Upper lobe of right lung (tissue), 1 donor: ENCODE data around the gene STYK1. TPM values are rescaled to one million over a fixed set of nuclear protein-coding genes. Genes with fewer than 3 reads are reported as not detected.
A peak's percentile ranks its signal among the peaks of the same experiment; 100 is the strongest.
"Not testable (repeated sequence)": the region's sequence is repeated elsewhere in the genome, so short reads cannot be mapped to it uniquely, and the experiment has no call there.

Experiments used
- ATAC-seq: fragments of 200-7000 bp; cut with Tn5 transposase; one replicate; pipeline ENCODE4 v1.9.1; 2020; ENCODE audit warnings: mild to moderate bottlenecking, moderate library complexity
- DNase-seq: peaks from one replicate; pipeline ENCODE4 v3.0.0-alpha.2; 2020
- H3K27ac ChIP-seq: fragments of 200-600 bp; one replicate; pipeline ENCODE4 v1.8.0; 2022
- H3K27me3 ChIP-seq: fragments of 200-600 bp; one replicate; pipeline ENCODE4 v1.8.0; 2022; ENCODE audit warnings: mild to moderate bottlenecking
- H3K36me3 ChIP-seq: fragments of 200-600 bp; one replicate; pipeline ENCODE4 v1.8.0; 2022
- H3K4me1 ChIP-seq: fragments of 200-600 bp; one replicate; pipeline ENCODE4 v1.8.0; 2022
- H3K4me3 ChIP-seq: fragments of 200-600 bp; one replicate; pipeline ENCODE4 v1.8.0; 2022; ENCODE audit warnings: mild to moderate bottlenecking
- H3K9me3 ChIP-seq: fragments of 200-600 bp; one replicate; pipeline ENCODE4 v1.8.0; 2022
- intact Hi-C: fragments of 100-400 bp; cut with DNase I; formaldehyde crosslinking; loops from one replicate; pipeline ENCODE4 v1.11.0; 2022
- total RNA-seq: library from RNA; stranded (reverse); fragmentation: NEBNext Ultra II Directional; extraction: Animal tissue kit (Norgen Biotek cat#: 25700); gene quantifications from one replicate; pipeline ENCODE4 v1.2.1, GENCODE V29; 2021
- TF ChIP-seq, protein P1 (sequence below): fragments of 200-600 bp; IDR thresholded peaks from one replicate; pipeline ENCODE4 v1.8.0; 2022; ENCODE audit warnings: antibody characterized with exemption
- donor health status: DM: no; HTN: yes; CAD: no; lungs with severe emphysema.

Gene STYK1
- total RNA-seq, 1 donor from 2014 or later: 0.93 TPM

DNA sequence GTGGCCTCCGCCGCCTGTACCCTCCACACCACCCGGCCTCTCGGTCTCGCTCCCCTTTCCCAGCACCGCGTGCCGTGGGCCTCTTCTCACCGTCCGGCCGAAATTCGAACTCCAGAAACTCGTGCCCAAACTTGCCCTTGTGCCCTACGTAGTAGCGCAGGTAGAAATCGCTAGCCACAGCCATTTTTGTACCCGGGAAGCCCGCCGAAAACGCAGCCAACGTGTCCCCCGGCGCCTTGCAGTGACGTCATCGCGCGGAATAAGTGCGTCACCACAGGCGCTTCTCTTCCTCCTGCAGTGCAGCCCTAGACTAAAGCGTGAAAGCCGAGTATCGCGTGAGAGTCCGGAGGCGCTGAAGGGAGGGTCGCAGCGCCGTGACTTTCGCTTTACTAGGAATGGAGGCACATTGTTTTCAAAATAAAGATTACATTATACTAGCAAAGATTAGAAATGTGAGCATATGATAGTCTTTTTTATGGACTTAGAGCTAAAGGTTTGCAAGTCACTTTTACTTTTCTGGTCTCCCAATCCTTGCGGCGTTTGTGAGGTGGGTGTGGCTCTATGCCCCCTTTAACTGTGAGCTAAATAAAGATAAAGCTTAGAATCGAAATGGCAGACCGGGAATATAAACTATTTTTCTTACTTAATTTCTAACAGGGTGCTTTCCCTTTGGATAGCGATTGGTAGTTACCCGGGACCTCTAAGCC is 60.4 kb downstream of the STYK1 start, which contains the start of gene MAGOHB:
MAGOHB (minus strand) TSS at position 261 of the 707 bp plus-strand sequence; CDS start at position 184, 77 bp downstream.
- intact Hi-C loops: no loop called here
- Histone ChIP-seq H3K36me3 (peaks cover 18% of the 10 kb centered on the region), H3K4me3 (peak within 1 kb of the TSS; percentile 62), H3K9me3 (no peaks in the 10 kb centered on the region), H3K27me3 (no peaks in the 10 kb centered on the region), H3K27ac (peak within 1 kb of the TSS; percentile 83), H3K4me1 (peaks cover 18% of the 10 kb centered on the region)
- ATAC-seq (peak; percentile 99), DNase-seq (peak; percentile 97)
- TF ChIP-seq, protein P1, sequence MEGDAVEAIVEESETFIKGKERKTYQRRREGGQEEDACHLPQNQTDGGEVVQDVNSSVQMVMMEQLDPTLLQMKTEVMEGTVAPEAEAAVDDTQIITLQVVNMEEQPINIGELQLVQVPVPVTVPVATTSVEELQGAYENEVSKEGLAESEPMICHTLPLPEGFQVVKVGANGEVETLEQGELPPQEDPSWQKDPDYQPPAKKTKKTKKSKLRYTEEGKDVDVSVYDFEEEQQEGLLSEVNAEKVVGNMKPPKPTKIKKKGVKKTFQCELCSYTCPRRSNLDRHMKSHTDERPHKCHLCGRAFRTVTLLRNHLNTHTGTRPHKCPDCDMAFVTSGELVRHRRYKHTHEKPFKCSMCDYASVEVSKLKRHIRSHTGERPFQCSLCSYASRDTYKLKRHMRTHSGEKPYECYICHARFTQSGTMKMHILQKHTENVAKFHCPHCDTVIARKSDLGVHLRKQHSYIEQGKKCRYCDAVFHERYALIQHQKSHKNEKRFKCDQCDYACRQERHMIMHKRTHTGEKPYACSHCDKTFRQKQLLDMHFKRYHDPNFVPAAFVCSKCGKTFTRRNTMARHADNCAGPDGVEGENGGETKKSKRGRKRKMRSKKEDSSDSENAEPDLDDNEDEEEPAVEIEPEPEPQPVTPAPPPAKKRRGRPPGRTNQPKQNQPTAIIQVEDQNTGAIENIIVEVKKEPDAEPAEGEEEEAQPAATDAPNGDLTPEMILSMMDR: no peak

GRCh38 chr12:10612984-10613348 is 60.9 kb downstream of the STYK1 start:
- Histone ChIP-seq H3K4me3 (peak overlapping the region; percentile 62), H3K36me3 (peaks cover 23% of the 10 kb centered on the region), H3K27ac (peak overlapping the region; percentile 83), H3K27me3 (no peaks in the 10 kb centered on the region), H3K4me1 (peaks cover 18% of the 10 kb centered on the region), H3K9me3 (no peaks in the 10 kb centered on the region)
- intact Hi-C loops: no loop called here
- no peak for DNase-seq
- no peak for ATAC-seq
- TF ChIP-seq, protein P1: no peak

GRCh38 chr12:10612110-10612509 is 61.7 kb downstream of the STYK1 start:
- TF ChIP-seq, protein P1: no peak
- H3K27ac ChIP-seq: no peak overlapping the region
- intact Hi-C loops: no loop called here

GRCh38 chr12:10611258-10611657 is 62.6 kb downstream of the STYK1 start:
- Histone ChIP-seq H3K36me3 (peaks cover 36% of the 10 kb centered on the region), H3K4me1 (peaks cover 18% of the 10 kb centered on the region)
- H3K27me3 ChIP-seq, H3K9me3 ChIP-seq, ATAC-seq, H3K4me3 ChIP-seq, DNase-seq, H3K27ac ChIP-seq, intact Hi-C loops: not testable (repeated sequence)

More at GRCh38 chr12:10612110-10612509, 61.7 kb downstream of the STYK1 start:
- Histone ChIP-seq H3K36me3 (peaks cover 32% of the 10 kb centered on the region), H3K9me3 (no peaks in the 10 kb centered on the region), H3K4me3 (peak overlapping the region; percentile 62), H3K27me3 (no peaks in the 10 kb centered on the region), H3K4me1 (peaks cover 18% of the 10 kb centered on the region)
- no peak for DNase-seq
- ATAC-seq: no peak

DNA sequence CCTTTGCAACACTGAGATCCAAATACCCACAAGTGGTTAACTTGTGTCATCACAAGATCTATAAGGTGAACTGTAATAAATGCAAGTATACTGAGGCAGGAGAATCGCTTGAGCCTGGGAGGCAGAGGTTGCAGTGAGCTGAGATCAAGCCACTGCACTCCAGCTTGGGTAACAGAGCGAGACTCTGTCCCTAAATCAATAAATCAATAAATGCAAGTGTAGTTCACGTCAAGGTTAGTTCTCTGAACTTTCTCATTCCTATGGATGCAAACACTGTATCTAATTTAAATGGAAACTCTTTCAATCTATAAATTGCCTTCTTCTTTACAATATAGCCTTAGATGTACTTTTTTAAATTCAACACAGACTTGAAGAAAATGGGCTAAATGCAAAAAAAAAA is 63.7 kb downstream of the STYK1 start:
- TF ChIP-seq, protein P1: no peak
- peaks cover 18% of the 10 kb centered on the region for H3K4me1 ChIP-seq
- H3K36me3 ChIP-seq: peaks cover 36% of the 10 kb centered on the region
- intact Hi-C loops: no loop called here
- H3K9me3 ChIP-seq: no peaks in the 10 kb centered on the region
- ATAC-seq (no peak), DNase-seq (no peak)
- no peak overlapping the region for H3K27ac ChIP-seq
- H3K4me3 ChIP-seq: no peak overlapping the region
- no peaks in the 10 kb centered on the region for H3K27me3 ChIP-seq

GRCh38 chr12:10607885-10608458 is 65.9 kb downstream of the STYK1 start:
- DNase-seq (no peak), ATAC-seq (no peak)
- peaks cover 41% of the 10 kb centered on the region for H3K36me3 ChIP-seq

More at GRCh38 chr12:10607885-10608458, 65.9 kb downstream of the STYK1 start:
- Histone ChIP-seq H3K4me3 (no peak overlapping the region), H3K9me3 (no peaks in the 10 kb centered on the region), H3K27ac (no peak overlapping the region), H3K27me3 (no peaks in the 10 kb centered on the region), H3K4me1 (peaks cover 18% of the 10 kb centered on the region)
- intact Hi-C loops: no loop called here
- TF ChIP-seq, protein P1: no peak
